Measurements from ENCODE around the gene GFRA1.

The GFRA1 gene

DNA sequence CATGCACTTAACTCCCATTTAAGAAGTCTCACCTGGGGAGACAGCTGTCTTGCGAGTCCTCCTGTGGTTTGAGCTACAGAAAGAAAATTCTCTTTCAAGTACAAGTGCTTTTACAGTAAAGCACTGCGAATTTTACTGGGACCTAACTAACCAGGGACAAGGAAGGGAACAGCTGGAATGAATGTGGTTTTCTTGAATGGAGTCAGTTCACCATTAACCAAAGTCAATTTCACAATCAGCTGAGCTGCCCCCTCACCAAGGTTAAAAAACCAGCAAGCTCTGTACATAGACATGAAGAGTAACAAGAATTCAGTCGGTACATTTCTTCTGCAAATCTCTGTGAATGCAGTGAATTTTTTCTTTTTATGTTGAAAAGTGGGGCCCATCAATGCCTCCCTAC lies 56.3 kb downstream of the GFRA1 start:
- TF ChIP-seq, protein P1, sequence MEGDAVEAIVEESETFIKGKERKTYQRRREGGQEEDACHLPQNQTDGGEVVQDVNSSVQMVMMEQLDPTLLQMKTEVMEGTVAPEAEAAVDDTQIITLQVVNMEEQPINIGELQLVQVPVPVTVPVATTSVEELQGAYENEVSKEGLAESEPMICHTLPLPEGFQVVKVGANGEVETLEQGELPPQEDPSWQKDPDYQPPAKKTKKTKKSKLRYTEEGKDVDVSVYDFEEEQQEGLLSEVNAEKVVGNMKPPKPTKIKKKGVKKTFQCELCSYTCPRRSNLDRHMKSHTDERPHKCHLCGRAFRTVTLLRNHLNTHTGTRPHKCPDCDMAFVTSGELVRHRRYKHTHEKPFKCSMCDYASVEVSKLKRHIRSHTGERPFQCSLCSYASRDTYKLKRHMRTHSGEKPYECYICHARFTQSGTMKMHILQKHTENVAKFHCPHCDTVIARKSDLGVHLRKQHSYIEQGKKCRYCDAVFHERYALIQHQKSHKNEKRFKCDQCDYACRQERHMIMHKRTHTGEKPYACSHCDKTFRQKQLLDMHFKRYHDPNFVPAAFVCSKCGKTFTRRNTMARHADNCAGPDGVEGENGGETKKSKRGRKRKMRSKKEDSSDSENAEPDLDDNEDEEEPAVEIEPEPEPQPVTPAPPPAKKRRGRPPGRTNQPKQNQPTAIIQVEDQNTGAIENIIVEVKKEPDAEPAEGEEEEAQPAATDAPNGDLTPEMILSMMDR (IDR thresholded peaks at IDR 0.05; ENCODE audit: borderline replicate concordance, insufficient read depth, low read depth, low read length), result no peak
- no peak overlapping the region for H3K4me3 ChIP-seq (ENCODE audit: low read depth, low read length)

DNA sequence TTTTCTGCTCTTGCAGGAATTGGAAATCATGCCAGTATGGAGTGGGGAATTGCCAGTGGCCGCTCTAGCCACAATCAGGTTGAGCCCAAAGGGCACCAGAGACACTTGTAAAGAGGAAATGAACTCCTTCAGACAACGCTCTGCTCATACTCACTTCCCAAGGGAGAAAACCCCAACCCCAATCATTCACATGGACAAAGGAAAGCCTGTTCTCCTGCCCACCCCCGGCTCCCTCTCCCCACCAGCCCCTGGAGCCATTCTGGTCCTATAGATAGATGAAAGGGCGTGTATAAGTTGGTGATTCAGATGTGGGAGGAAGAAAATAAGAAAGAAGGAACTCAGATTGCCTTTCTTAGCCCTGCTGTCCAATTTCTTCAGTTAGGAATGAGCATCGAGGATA lies 57.4 kb downstream of the GFRA1 start:
- TF ChIP-seq, protein P1 (IDR thresholded peaks at IDR 0.05; ENCODE audit: borderline replicate concordance, insufficient read depth, low read depth, low read length), result no peak
- H3K4me3 ChIP-seq (ENCODE audit: low read depth, low read length), result no peak overlapping the region

DNA sequence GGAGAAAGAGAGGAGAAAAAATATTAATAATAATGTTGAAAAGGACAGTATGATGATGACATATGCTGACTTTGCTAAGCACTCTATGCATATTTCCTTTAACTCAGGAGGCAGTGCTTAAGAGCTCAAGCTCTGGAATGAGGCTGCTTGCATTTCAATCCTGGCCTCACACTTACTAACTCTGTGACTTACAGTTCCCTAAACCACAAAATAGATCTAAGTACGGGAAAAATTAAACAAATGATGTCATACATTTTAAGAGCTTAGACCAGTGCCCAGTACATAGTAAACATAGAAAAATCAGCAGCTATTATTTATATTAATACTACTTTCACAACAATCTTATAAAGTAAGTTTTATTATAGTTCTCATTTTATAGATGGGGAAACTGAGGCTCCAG lies 61.3 kb downstream of the GFRA1 start:
- no peak overlapping the region for H3K4me3 ChIP-seq (ENCODE audit: low read depth, low read length)
- TF ChIP-seq, protein P1 (IDR thresholded peaks at IDR 0.05; ENCODE audit: borderline replicate concordance, insufficient read depth, low read depth, low read length), result no peak

DNA sequence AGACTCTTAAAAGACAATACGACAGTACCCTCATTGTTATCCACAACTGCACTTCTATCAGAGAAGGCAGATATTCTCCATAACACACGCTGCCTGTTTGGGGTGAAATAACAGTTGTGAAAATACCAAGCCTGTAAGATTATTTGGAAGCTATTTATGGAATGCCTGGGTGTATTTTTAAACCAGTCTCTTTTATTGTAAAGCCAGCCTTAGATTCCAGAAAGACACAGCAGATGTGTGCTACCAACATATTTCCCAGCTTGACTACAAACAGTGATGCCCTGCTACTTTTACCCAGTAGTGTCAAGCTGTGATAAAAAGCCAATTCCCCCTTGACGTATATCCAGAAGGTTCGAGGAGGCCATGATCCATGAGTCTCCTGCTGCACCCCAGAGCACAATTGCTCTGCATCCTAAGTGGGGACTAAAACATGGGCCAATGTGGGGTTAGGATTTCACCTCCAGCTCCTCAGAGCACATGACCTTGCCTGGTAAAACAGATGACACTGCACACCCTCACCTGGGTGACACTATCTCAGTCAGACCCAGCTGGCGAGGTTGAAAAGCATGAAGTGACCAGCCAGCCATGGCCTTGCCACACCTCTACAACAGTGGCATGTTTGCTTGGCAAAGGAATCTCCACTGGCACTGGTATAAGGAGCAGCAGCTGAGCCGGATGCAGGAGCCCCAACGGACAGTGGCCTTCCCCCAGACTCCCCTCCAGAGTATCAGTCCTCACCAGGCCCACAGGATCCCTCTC lies 62.2 kb downstream of the GFRA1 start:
- TF ChIP-seq, protein P1 (IDR thresholded peaks at IDR 0.05; ENCODE audit: borderline replicate concordance, insufficient read depth, low read depth, low read length), result no peak
- no peak overlapping the region for H3K4me3 ChIP-seq (ENCODE audit: low read depth, low read length)

DNA sequence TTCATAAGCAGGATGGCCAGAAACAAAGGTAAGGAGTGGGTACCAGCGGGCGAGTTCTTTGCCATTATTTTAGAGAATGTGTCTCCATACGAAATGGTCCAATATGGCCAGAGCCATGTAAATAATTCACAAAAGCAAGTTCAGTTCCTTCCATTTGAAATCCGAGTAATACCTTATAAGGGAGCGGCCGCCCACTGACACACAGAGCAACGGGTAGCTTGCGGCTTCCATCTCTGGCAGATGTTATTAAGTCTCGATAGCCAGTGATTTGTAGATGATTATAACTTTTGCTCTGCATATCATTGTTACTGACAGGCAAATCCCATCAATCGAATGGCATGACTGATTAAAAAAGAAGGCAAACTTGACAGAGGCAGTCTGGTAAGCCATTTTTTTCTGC lies 63.2 kb downstream of the GFRA1 start:
- TF ChIP-seq, protein P1 (IDR thresholded peaks at IDR 0.05; ENCODE audit: borderline replicate concordance, insufficient read depth, low read depth, low read length), result no peak
- no peak overlapping the region for H3K4me3 ChIP-seq (ENCODE audit: low read depth, low read length)

DNA sequence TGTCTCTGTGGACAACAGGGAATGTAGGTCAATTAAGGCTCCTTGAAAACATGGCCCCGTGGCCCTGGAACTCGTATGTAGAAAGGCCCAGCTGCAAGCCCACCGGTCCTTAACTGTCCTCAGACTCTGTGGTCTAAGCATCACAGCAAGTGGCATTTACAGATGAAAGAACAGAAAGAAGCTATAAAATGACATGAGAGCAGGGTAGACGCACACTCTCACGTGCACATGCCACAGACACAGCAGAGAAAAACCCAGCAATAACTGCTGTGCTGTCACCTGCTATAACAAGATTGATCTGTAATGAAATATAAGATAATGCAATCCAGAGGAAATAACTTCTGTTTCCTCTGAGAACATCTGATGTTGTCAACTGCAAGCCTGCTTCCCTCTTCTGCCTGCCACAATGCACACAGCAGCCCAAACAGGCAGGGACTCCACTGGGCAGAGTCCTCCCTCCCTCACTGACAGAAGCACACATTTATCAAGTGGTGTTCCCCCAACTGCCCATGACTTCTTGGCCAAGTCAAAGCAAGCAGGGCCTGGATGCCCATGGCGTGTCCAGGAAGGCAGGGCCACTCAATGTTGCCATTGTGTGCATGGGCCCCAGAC lies 63.9 kb downstream of the GFRA1 start:
- no peak overlapping the region for H3K4me3 ChIP-seq (ENCODE audit: low read depth, low read length)
- TF ChIP-seq, protein P1 (IDR thresholded peaks at IDR 0.05; ENCODE audit: borderline replicate concordance, insufficient read depth, low read depth, low read length), result no peak

DNA sequence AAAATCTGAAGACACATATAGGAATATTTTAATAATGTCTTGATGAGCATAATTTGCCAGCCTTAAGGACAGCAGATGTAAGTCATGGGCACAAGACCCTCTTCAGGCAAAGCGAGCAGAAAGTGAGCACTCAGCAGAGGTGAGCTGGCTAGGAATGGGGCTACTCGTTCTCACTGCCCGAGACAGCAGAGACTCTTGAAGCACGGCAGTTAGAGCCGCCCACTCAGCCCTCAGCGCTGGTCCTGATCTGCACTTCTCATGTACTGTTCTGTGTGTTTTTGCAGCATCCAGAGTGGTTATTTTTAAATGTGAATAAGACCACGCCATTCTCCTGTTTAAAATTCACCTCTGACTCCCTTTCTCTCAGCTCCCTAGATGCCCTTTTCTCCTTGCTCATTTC lies 65.3 kb downstream of the GFRA1 start:
- TF ChIP-seq, protein P1 (IDR thresholded peaks at IDR 0.05; ENCODE audit: borderline replicate concordance, insufficient read depth, low read depth, low read length), result no peak
- no peak overlapping the region for H3K4me3 ChIP-seq (ENCODE audit: low read depth, low read length)

All from GM12875 (cell line).